ENCODE results near the gene LRRC9. TPM values are rescaled to one million over a fixed set of nuclear protein-coding genes. Genes with fewer than 3 reads are reported as not detected.

The LRRC9 gene
- total and polyA plus RNA-seq, 2 of the 13 experiments (the other 11 are each of a cell fraction or from before 2014, with no cell fraction given): 0.08 to 0.18 TPM

DNA sequence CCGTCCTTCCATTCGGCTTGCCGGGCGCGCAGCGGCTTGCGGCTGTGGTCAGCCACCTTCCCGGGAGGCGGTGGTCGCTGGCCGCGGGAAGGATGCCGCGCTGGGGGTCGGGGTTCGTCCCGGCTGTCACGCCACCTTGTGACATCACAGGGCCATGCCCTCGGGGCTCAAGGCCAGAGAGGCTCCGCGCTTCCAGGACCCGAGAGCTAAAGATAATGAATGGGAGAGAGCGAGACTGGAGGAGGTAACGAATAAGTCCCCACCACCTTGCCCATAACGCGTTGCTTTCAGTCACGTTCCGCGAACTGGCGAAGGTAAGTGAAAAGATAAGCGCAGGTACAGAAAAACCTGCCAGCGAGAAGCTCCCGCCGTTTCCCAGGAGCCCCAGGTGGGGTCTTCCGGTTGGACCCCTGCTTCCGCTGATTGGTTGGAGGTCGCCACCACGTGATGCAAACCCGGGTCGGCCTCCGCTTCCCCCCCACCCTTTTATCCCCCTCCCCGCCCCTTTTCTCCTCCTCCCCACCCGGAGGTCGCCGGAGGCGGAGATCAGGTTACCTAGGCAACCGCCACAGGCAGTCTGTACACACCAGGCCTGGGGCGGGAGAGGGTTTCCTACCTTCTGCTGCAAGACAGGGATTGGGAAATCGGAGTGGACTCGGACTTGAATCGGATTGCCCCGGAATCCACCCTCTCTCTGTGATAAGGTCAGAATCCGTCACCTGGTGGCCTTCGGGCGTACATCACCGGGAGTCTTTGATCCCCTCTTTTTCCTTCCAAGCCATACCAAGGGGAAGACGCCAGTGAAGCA, at the start of gene LRRC9 (continued):
- TF ChIP-seq KDM2A (CRISPR knock-in tag; IDR thresholded peaks at IDR 0.05; ENCODE audit: borderline replicate concordance, low read depth) (peak; percentile 33; the same call in 1 of the 2 replicates), ZNF501 (CRISPR knock-in tag; IDR thresholded peaks at IDR 0.05) (no peak), GATA4 (IDR thresholded peaks at IDR 0.05; ENCODE audit: borderline replicate concordance, low read depth) (no peak), HDAC2 (CRISPR knock-in tag; IDR thresholded peaks at IDR 0.05) (peak; percentile 28; the same call in 1 of the 2 replicates), NFKB2 (CRISPR knock-in tag; IDR thresholded peaks at IDR 0.05; ENCODE audit: borderline replicate concordance) (peak; percentile 58; the same call in 1 of the 2 replicates), SNRNP70 (IDR thresholded peaks at IDR 0.05; ENCODE audit: low read depth, low read length) (no peak), EZH2 (conservative IDR thresholded peaks at IDR 0.05; ENCODE audit: low read depth, low read length) (no peak), KMT2B (CRISPR knock-in tag; IDR thresholded peaks at IDR 0.05) (no peak), ZNF225 (CRISPR knock-in tag; IDR thresholded peaks at IDR 0.05) (0 out of 2 replicates have a peak, but pooled peaks have one; percentile 35), HNRNPK (IDR thresholded peaks at IDR 0.05; ENCODE audit: low read depth, low read length, poor library complexity, severe bottlenecking) (peak; percentile 40), ELF3 (CRISPR knock-in tag; IDR thresholded peaks at IDR 0.05) (no peak), ZNF547 (CRISPR knock-in tag; IDR thresholded peaks at IDR 0.05) (no peak), SMARCE1 (IDR thresholded peaks at IDR 0.05; ENCODE audit: borderline replicate concordance) (no peak), ZNF274 (CRISPR knock-in tag; IDR thresholded peaks at IDR 0.05) (peak; percentile 74), ATM (IDR thresholded peaks at IDR 0.05; ENCODE audit: borderline replicate concordance) (no peak), FIP1L1 (IDR thresholded peaks at IDR 0.05; ENCODE audit: borderline replicate concordance, insufficient read depth, low read depth, low read length) (no peak), SMAD9 (CRISPR knock-in tag; IDR thresholded peaks at IDR 0.05) (no peak), TARDBP (CRISPR knock-in tag; IDR thresholded peaks at IDR 0.05) (no peak), REL (CRISPR knock-in tag; conservative IDR thresholded peaks at IDR 0.05) (no peak), ZFP36L1 (CRISPR knock-in tag; IDR thresholded peaks at IDR 0.05) (no peak), SIN3A (IDR thresholded peaks at IDR 0.05; ENCODE audit: borderline replicate concordance, low read depth, low read length) (peak; percentile 47; the same call in 1 of the 2 replicates), ZNF234 (CRISPR knock-in tag; conservative IDR thresholded peaks at IDR 0.05) (no peak)
- TF ChIP-seq, protein P1, sequence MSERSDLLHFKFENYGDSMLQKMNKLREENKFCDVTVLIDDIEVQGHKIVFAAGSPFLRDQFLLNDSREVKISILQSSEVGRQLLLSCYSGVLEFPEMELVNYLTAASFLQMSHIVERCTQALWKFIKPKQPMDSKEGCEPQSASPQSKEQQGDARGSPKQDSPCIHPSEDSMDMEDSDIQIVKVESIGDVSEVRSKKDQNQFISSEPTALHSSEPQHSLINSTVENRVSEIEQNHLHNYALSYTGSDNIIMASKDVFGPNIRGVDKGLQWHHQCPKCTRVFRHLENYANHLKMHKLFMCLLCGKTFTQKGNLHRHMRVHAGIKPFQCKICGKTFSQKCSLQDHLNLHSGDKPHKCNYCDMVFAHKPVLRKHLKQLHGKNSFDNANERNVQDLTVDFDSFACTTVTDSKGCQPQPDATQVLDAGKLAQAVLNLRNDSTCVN (CRISPR knock-in tag; IDR thresholded peaks at IDR 0.05; ENCODE audit: borderline replicate concordance): no peak
- TF ChIP-seq, protein P2, sequence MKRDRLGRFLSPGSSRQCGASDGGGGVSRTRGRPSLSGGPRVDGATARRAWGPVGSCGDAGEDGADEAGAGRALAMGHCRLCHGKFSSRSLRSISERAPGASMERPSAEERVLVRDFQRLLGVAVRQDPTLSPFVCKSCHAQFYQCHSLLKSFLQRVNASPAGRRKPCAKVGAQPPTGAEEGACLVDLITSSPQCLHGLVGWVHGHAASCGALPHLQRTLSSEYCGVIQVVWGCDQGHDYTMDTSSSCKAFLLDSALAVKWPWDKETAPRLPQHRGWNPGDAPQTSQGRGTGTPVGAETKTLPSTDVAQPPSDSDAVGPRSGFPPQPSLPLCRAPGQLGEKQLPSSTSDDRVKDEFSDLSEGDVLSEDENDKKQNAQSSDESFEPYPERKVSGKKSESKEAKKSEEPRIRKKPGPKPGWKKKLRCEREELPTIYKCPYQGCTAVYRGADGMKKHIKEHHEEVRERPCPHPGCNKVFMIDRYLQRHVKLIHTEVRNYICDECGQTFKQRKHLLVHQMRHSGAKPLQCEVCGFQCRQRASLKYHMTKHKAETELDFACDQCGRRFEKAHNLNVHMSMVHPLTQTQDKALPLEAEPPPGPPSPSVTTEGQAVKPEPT (CRISPR knock-in tag; IDR thresholded peaks at IDR 0.05; ENCODE audit: low read depth): no peak
- TF ChIP-seq, protein P3, sequence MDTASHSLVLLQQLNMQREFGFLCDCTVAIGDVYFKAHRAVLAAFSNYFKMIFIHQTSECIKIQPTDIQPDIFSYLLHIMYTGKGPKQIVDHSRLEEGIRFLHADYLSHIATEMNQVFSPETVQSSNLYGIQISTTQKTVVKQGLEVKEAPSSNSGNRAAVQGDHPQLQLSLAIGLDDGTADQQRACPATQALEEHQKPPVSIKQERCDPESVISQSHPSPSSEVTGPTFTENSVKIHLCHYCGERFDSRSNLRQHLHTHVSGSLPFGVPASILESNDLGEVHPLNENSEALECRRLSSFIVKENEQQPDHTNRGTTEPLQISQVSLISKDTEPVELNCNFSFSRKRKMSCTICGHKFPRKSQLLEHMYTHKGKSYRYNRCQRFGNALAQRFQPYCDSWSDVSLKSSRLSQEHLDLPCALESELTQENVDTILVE (CRISPR knock-in tag; IDR thresholded peaks at IDR 0.05): no peak
- TF ChIP-seq, protein P4, sequence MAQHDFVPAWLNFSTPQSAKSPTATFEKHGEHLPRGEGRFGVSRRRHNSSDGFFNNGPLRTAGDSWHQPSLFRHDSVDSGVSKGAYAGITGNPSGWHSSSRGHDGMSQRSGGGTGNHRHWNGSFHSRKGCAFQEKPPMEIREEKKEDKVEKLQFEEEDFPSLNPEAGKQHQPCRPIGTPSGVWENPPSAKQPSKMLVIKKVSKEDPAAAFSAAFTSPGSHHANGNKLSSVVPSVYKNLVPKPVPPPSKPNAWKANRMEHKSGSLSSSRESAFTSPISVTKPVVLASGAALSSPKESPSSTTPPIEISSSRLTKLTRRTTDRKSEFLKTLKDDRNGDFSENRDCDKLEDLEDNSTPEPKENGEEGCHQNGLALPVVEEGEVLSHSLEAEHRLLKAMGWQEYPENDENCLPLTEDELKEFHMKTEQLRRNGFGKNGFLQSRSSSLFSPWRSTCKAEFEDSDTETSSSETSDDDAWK (CRISPR knock-in tag; IDR thresholded peaks at IDR 0.05): no peak

All from HepG2 (cell line).